Activated CD8-positive, alpha-beta T cell treated with anti-CD3 and anti-CD28 coated beads for 36 hours (primary cell): Measurements from ENCODE around the gene ZNF681. TPM values are rescaled to one million over a fixed set of nuclear protein-coding genes. Genes with fewer than 3 reads are reported as not detected.

Experiments used
- ATAC-seq: fragments of 200-7000 bp; cut with Tn5 transposase; one replicate; pipeline ENCODE4 v1.10.0; 2021; ENCODE audit warnings: mild to moderate bottlenecking, moderate library complexity
- CTCF ChIA-PET: fragments of 350-600 bp; sonication (Branson Sonifier 250); formaldehyde crosslinking; loops from one replicate; lab custom pipeline; 2021; ENCODE audit warnings: antibody characterized with exemption; lab: Charles Lee
- POLR2A ChIA-PET: fragments of 350-600 bp; sonication (Branson Sonifier 250); formaldehyde crosslinking; loops from one replicate; lab custom pipeline; 2021; ENCODE audit warnings: antibody characterized with exemption; lab: Charles Lee
- DNase-seq: peaks from one replicate; pipeline ENCODE4 v3.0.0-alpha.2; 2020
- H3K27ac Mint-ChIP-seq: one replicate; pipeline ENCODE4 v1.8.0; 2021; ENCODE audit warnings: mild to moderate bottlenecking, mixed read lengths
- H3K27me3 Mint-ChIP-seq: one replicate; pipeline ENCODE4 v1.8.0; 2021; ENCODE audit warnings: mixed read lengths
- H3K36me3 Mint-ChIP-seq: one replicate; pipeline ENCODE4 v1.8.0; 2021; ENCODE audit warnings: low read depth, mixed read lengths
- H3K4me1 Mint-ChIP-seq: one replicate; pipeline ENCODE4 v1.8.0; 2021; ENCODE audit warnings: low read depth, mixed read lengths
- H3K4me3 Mint-ChIP-seq: one replicate; pipeline ENCODE4 v1.8.0; 2021; ENCODE audit warnings: mild to moderate bottlenecking, moderate library complexity, mixed read lengths
- H3K9me3 Mint-ChIP-seq: one replicate; pipeline ENCODE4 v1.8.0; 2021; ENCODE audit warnings: mixed read lengths
- CTCF ChIP-seq: fragments of 200-600 bp; IDR thresholded peaks from one replicate; pipeline ENCODE4 v1.8.0; 2022; ENCODE audit warnings: antibody characterized with exemption, mild to moderate bottlenecking
- intact Hi-C: fragments of 100-400 bp; cut with micrococcal nuclease; formaldehyde crosslinking; loops from one replicate; pipeline ENCODE4 v1.10.0; 2022
- total RNA-seq, 2 experiments: library from RNA; stranded (reverse); gene quantifications; one replicate each; pipeline ENCODE4 v1.2.3, GENCODE V29; 2021

The ZNF681 gene
- total RNA-seq: 1 to 10 TPM; 5.0 to 6.4 TPM

GRCh38 chr19:23758187-23759074 is at the start of gene ZNF681:
TSS of gene ZNF681 (minus strand) at chr19:23758891. CDS start at chr19:23758749, 142 bp downstream.
- peaks cover 25% of the 10 kb centered on the region for H3K4me1 Mint-ChIP-seq
- peak within 1 kb of the TSS; percentile 96 for H3K4me3 Mint-ChIP-seq
- TF ChIP-seq CTCF: peak; percentile 51
- ChIA-PET CTCF (interaction anchor here (1.7 to 2.0 kb wide), 2 partner anchors 59 to 71 kb away, joined by 9 to 13 read pairs; partner anchors contain the start of gene ZNF675), POLR2A (interaction anchor here (0.6 to 2.1 kb wide), 8 partner anchors 8 to 1706 kb away, joined by 3 to 15 read pairs (median 3); partner anchors contain the start of genes ZNF257, ZNF675 and ZNF726)
- H3K27ac Mint-ChIP-seq: peak within 1 kb of the TSS; percentile 93
- intact Hi-C loops: loop anchor here (5.0 kb wide), 1 partner anchor 71 kb away; the partner anchor contains the start of gene ZNF675
- peaks cover 24% of the 10 kb centered on the region for H3K36me3 Mint-ChIP-seq
- peak; percentile 94 for DNase-seq
- H3K9me3 Mint-ChIP-seq: peaks cover 9% of the 10 kb centered on the region
- no peaks in the 10 kb centered on the region for H3K27me3 Mint-ChIP-seq
- peak; percentile 91 for ATAC-seq

GRCh38 chr19:23804676-23805075 is 46.0 kb upstream of the ZNF681 start:
- TF ChIP-seq CTCF: no peak
- Mint-ChIP-seq H3K27ac (no peak overlapping the region), H3K36me3 (peaks cover 14% of the 10 kb centered on the region), H3K4me1 (peaks cover 15% of the 10 kb centered on the region), H3K27me3 (no peaks in the 10 kb centered on the region), H3K9me3 (no peaks in the 10 kb centered on the region), H3K4me3 (no peak overlapping the region)
- ATAC-seq (no peak), DNase-seq (no peak)
- POLR2A ChIA-PET: no interaction called here
- CTCF ChIA-PET: no interaction called here
- intact Hi-C loops: no loop called here

- H3K36me3 Mint-ChIP-seq: peaks cover 10% of the 10 kb centered on the region
- H3K9me3 Mint-ChIP-seq: no peaks in the 10 kb centered on the region
- intact Hi-C loops: no loop called here
- H3K27me3 Mint-ChIP-seq: no peaks in the 10 kb centered on the region
- peak overlapping the region; percentile 54 for H3K27ac Mint-ChIP-seq
- ATAC-seq (peak; percentile 42), DNase-seq (no peak)
- no peak for TF ChIP-seq CTCF
- POLR2A ChIA-PET: interaction anchor here (0.6 kb wide), 1 partner anchor 20 kb away, joined by 3 read pairs; no protein-coding TSS in a partner anchor
- H3K4me3 Mint-ChIP-seq: peak overlapping the region; percentile 52
- H3K4me1 Mint-ChIP-seq: peaks cover 25% of the 10 kb centered on the region
- CTCF ChIA-PET: interaction anchor here (1.4 kb wide), 1 partner anchor 15 kb away, joined by 4 read pairs; no protein-coding TSS in a partner anchor
Observed at GRCh38 chr19:23802290-23802689, 43.6 kb upstream of the ZNF681 start.

GRCh38 chr19:23801803-23802202 is 43.1 kb upstream of the ZNF681 start:
- POLR2A ChIA-PET: interaction anchor here (0.6 to 1.3 kb wide), 2 partner anchors 13 to 20 kb away, joined by 3 read pairs; no protein-coding TSS in a partner anchor
- peak overlapping the region; percentile 54 for H3K27ac Mint-ChIP-seq
- H3K4me3 Mint-ChIP-seq: peak overlapping the region; percentile 52
- no peak for ATAC-seq
- H3K36me3 Mint-ChIP-seq: peaks cover 10% of the 10 kb centered on the region
- H3K4me1 Mint-ChIP-seq: peaks cover 25% of the 10 kb centered on the region
- DNase-seq: no peak
- no peak for TF ChIP-seq CTCF
- intact Hi-C loops: no loop called here
- H3K9me3 Mint-ChIP-seq: no peaks in the 10 kb centered on the region
- CTCF ChIA-PET: interaction anchor here (1.4 kb wide), 1 partner anchor 16 kb away, joined by 4 read pairs; no protein-coding TSS in a partner anchor
- H3K27me3 Mint-ChIP-seq: no peaks in the 10 kb centered on the region
